PFSK-1 (cell line): ENCODE results near the gene SLAMF7.

ENCODE experiments used
- FOXP2 ChIP-seq: optimal IDR thresholded peaks from 2 replicates; pipeline ENCODE3; 2011; ENCODE audit warnings: borderline replicate concordance, control low read depth, inconsistent platforms; ENCODE audit not compliant: insufficient read depth; ENCODE audit errors: extremely low read length, extremely low read depth
- POLR2AphosphoS5 ChIP-seq: IDR thresholded peaks from 2 replicates; pipeline ENCODE4 v1.6.1; 2012; ENCODE audit warnings: low read depth, mild to moderate bottlenecking, control low read depth, low read length, moderate library complexity
- REST ChIP-seq, 2 experiments: IDR thresholded peaks; 2 replicates each; pipeline versions ENCODE4 v1.6.1 to v1.8.0; 2011 to 2012; ENCODE audit warnings: low read depth in 2 of 2, low read length in 2 of 2, control low read depth in 1 of 2, inconsistent platforms in 1 of 2, mild to moderate bottlenecking in 1 of 2, moderate library complexity in 1 of 2; ENCODE audit not compliant: insufficient read depth in 1 of 2
- SIN3A ChIP-seq: IDR thresholded peaks from 2 replicates; pipeline ENCODE4 v1.6.1; 2012; ENCODE audit warnings: mild to moderate bottlenecking, low read length, moderate library complexity, borderline replicate concordance; ENCODE audit not compliant: insufficient read depth
- TAF1 ChIP-seq: IDR thresholded peaks from 2 replicates; pipeline ENCODE4 v1.6.1; 2012; ENCODE audit warnings: low read length, control low read depth, borderline replicate concordance; ENCODE audit not compliant: insufficient read depth

DNA sequence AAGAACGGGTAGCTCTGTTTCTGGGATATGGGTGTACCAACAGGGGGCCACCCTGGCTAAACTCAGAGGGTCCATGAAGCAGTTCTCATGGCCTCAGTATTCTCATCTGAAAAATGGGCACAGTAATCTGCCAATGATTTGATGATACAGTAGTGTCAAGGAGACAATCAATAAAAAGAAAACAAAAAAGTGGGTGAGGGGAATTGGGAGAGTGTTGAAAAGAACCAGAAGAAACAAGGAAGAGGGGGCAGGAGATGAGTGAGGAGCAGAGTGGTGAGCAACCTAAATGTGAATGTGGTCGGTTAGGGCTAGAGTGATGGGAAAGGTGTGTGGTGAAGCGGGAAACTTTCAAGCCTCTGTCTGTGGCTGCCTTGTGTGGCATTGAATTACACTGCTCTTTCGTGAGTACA lies 2.0 kb downstream of the SLAMF7 start:
- TF ChIP-seq POLR2AphosphoS5 = no peak
- no peak for TF ChIP-seq REST (IDR thresholded peaks at IDR 0.05; ENCODE audit: insufficient read depth in 1 of 2, low read depth in 2 of 2, low read length in 2 of 2)
- TF ChIP-seq FOXP2 = no peak
- TF ChIP-seq SIN3A = no peak
- no peak for TF ChIP-seq TAF1
